ENCODE data around the gene PEX10.

The PEX10 gene

DNA sequence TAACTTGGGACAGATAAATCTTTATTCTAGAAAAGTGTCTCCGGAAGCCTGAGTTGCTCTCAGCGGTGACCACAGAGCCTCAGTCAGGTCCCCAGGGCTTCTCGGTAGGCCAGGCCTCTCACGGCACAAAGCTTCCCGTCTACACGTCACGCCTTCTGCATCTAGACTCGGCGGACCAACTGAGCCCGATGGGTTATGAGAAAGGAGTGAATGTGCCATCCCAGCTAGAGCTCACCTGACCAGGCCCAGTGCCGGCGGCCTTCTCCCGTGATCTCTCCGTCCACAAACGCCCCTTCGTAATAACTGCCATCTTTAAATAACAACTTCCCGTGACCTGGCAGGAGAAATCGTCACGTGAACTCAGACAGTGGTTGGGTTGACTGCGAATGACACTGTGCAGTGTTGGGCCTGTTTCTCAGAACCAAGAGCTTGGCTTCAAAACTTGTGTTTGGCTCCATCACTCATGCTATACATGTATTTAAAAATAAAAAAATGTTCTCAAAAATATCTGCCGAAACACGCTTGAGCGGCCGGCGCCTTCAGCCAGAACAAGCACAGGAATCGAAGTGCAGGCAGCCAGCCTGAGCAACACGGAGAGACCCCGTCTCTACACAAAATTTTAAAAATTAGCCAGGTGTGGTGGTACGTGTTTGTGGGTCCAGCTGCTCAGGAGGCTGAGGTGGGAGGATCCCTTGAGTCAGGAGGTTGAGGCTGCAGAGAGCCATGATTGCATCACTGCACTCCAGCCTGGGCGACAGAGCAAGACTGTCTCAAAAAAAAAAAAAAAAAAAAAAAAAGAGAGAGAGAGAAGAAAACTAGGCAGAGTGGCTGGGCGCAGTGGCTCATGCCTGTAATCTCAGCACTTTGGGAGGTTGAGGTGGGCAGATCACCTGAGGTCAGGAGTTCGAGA, 24.1 kb downstream of the PEX10 start:
- DNase-seq (ENCODE audit: low read depth in 2 of 2) = no peak

- no peak for DNase-seq (ENCODE audit: low read depth in 2 of 2)
These were observed 25.4 kb downstream of the PEX10 start for GRCh38 chr1:2386636-2387611.

- no peak for DNase-seq (ENCODE audit: low read depth in 2 of 2)
These were observed 26.6 kb downstream of the PEX10 start for GRCh38 chr1:2385606-2386280.

- no peak for DNase-seq (ENCODE audit: low read depth in 2 of 2)
These were observed 27.4 kb downstream of the PEX10 start for GRCh38 chr1:2384941-2385481.

DNA sequence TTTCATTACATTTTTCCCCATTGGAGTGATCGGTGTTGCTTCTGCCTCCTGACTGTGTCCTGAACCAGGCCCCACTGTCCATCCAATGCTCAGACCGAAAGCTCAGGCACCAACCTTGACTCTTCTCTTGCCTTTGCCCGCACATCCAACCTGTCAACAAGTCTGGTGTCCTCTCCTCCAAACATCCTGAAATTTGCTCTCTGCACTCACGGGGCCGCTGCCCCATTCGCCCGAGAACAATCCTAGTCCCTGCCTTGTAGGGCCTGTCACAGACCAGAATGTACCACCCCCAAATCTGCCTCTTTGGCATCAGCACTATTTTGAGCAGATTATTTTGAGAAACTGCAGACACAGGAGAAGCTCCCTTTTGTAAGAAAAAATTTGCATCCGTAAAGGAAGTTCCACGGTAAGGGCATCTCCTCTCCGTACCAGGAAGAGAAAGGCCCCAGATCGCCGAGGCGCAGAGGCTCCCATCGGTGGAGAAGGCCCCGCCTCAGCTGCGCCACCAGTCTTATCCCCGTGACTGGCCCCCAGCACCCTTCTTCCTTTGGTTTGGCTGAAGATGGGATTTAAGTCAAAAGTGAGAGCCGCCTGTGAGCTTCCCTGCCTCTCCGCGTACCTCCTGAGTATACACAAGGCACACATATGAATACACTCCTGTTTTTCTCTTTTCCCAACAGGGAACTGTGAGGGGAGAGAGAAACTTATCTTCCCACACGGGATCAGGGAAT, 28.1 kb downstream of the PEX10 start:
- no peak for DNase-seq (ENCODE audit: low read depth in 2 of 2)

- no peak for DNase-seq (ENCODE audit: low read depth in 2 of 2)
These were observed 28.8 kb downstream of the PEX10 start for GRCh38 chr1:2383576-2383975.

GRCh38 chr1:2382621-2383361, 29.6 kb downstream of the PEX10 start:
- DNase-seq (ENCODE audit: low read depth in 2 of 2) = no peak

GRCh38 chr1:2381741-2382620, 30.4 kb downstream of the PEX10 start:
- peak; percentile 54 to 58 for DNase-seq (ENCODE audit: low read depth in 2 of 2)

DNA sequence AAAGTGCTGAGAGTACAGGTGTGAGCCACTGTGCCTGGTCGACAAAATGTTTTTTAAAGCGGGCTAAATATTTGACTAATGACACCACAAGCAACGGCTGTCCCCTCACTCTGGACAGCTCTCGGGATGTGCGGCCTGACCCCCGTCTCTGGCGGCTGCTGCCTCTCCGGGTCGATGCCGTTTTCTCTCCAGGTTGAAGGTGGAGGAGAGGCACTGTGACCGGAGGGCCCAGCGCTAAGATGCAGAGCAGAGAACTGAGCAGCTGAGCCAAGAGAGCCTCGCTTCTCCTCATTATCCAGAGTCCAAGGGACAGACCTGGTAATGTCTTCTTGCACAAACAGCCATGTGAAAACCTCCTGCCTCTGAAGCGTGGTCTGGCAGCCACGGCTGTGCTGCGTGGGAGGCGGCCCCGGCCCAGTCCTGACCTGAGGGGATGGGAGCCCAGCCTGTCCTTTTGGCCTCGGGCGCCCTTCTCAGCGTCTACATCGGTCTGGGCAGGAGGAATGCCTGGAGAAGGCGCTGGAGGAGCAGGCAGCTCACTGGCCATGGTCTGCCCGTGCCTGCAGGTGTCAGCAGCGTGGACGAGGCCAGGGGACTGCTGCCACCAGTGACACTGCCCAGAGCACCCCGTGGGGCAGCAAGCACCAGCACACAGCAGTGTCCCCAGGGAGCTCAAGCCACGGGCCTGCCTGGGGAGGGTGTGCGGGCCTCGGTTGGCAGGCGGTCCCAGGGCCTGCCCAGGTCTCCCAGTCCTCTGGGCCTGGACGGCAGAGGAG, 31.4 kb downstream of the PEX10 start:
- no peak for DNase-seq (ENCODE audit: low read depth in 2 of 2)

DNA sequence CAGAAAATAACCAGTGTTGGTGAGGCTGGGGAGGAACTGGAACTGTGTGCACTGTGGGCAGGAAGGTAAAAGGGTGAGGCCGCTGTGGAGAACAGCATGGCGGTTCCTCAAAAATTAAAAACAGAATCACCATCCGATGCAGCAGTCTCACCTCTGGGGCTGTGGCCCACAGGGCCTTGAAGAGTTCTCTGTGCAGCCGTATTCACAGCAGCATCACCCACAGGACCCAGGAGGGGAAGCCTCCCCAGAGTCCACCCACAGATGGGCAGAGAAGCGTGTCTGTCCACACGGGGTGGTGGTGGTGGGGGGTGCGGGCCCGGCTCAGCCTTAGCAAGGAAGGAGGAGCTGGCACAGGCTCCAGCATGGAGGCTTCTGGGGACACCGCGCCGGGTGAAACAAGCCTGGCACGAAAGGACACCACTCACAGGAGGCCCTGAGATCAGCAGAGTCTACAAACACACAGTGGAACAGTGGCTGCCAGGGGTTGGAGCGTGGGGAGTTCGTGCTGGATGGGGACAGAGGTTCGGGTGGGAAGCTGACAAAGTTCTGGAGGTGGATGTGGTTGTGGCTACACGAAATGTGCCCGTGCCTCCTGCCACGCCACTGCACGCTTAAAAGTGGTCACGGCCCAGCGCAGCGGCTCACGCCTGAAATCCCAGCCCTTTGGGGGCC, 32.5 kb downstream of the PEX10 start:
- no peak for DNase-seq (ENCODE audit: low read depth in 2 of 2)

GRCh38 chr1:2378956-2379732, 33.2 kb downstream of the PEX10 start:
- DNase-seq (ENCODE audit: low read depth in 2 of 2) = no peak

DNA sequence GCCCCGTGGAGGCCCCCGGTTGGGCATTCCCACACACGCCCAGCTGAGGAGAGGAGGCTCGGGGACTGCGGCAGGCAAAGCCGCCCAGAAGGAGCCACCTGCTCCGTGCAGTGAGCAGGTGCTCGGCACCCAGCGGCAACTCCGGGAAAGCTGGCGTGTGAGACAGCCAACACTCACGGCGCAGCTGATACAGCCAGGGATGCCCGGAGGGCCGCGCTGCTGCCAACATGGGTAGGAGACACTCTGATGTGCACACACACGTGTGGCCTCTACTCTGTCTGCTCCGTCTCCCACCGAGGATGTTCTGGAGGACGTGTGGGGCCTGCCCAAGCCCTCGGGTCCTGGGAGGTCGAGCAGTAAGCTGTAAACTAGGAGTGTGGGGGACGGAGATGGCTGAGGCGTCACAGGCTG, 33.9 kb downstream of the PEX10 start:
- no peak for DNase-seq (ENCODE audit: low read depth in 2 of 2)

GRCh38 chr1:2377751-2378440, 34.5 kb downstream of the PEX10 start:
- no peak for DNase-seq (ENCODE audit: low read depth in 2 of 2)

- DNase-seq (ENCODE audit: low read depth in 2 of 2) = no peak
These were observed 35.3 kb downstream of the PEX10 start for GRCh38 chr1:2376931-2377672.

DNA sequence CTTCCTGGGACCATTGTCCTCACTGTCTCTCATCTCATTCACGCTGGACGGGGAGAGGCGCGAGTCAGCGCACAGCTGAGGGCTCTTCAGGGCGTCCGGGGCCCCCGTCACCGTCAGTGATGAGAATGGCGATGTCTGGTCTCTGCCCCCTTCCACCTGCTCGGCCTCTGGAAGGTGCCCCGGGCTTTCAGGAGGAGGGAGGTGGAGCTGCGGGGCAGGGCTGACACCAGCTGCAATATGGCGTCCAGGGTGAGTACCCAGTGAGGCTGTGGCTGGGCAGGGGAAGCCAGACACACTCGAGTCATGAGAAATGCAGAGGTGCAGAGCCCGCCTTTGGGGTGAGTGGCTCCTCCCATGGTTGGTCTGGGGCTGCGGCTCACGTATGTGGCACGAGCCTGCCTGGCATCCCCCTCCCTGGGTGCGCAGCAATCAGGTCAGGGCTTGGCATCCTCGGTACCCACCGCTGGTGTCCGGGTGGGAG, 36.1 kb downstream of the PEX10 start:
- DNase-seq (ENCODE audit: low read depth in 2 of 2) = no peak

- no peak for DNase-seq (ENCODE audit: low read depth in 2 of 2)
These were observed 36.5 kb downstream of the PEX10 start for GRCh38 chr1:2375923-2376260.
